NB4 (cell line): ENCODE measurements around the gene NUMA1.

Source experiments
- MYC ChIP-seq: IDR thresholded peaks from 2 replicates; pipeline ENCODE4 v1.6.1; 2011; ENCODE audit warnings: low read depth, low read length
- POLR2A ChIP-seq: IDR thresholded peaks from 2 replicates; pipeline ENCODE4 v1.6.1; 2011; ENCODE audit warnings: mild to moderate bottlenecking; ENCODE audit not compliant: insufficient read length; ENCODE audit errors: extremely low read depth
- TF ChIP-seq, protein P1 (sequence below): IDR thresholded peaks from one replicate; pipeline ENCODE4 v1.5.1; 2012; ENCODE audit warnings: low read depth, low read length

DNA sequence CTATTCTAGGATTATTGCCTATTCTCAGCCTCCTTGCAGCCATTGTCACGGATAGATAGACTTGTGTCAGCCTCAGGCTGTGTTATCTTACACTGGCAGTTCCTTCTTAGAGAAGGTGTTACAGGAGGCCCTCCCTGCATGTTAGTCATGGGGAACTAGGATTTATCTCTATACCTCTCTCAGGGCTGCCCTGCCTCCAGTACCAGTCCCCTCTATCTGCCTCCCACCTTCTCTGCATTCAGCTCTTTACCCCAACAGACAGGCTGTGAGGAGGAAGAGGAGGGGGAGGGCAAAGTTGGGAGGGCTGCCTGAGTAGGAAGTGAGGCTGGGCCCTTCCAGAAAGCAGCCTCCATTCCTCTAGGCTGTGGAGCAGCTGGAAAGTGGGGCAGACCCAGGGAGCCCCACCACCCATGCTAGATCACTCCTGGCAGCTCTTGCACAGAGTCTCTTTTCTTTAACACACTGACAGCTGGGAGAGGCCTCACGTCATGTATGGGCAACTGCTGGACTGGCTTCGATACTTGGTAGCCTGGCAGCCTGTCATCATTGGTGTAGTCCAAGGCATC is 84.5 kb downstream of the NUMA1 start:
- TF ChIP-seq POLR2A, result no peak
- TF ChIP-seq, protein P1, sequence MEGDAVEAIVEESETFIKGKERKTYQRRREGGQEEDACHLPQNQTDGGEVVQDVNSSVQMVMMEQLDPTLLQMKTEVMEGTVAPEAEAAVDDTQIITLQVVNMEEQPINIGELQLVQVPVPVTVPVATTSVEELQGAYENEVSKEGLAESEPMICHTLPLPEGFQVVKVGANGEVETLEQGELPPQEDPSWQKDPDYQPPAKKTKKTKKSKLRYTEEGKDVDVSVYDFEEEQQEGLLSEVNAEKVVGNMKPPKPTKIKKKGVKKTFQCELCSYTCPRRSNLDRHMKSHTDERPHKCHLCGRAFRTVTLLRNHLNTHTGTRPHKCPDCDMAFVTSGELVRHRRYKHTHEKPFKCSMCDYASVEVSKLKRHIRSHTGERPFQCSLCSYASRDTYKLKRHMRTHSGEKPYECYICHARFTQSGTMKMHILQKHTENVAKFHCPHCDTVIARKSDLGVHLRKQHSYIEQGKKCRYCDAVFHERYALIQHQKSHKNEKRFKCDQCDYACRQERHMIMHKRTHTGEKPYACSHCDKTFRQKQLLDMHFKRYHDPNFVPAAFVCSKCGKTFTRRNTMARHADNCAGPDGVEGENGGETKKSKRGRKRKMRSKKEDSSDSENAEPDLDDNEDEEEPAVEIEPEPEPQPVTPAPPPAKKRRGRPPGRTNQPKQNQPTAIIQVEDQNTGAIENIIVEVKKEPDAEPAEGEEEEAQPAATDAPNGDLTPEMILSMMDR, result no peak
- no peak for TF ChIP-seq MYC
